GM19397 (cell line): Measurements from ENCODE around the gene CD81.

Experiments
- ATAC-seq: cut with Tn5 transposase; IDR thresholded peaks from one replicate; pipeline ENCODE4 v1.9.1; 2021; ENCODE audit warnings: mild to moderate bottlenecking, moderate library complexity; ENCODE audit not compliant: unreplicated experiment

The CD81 gene

DNA sequence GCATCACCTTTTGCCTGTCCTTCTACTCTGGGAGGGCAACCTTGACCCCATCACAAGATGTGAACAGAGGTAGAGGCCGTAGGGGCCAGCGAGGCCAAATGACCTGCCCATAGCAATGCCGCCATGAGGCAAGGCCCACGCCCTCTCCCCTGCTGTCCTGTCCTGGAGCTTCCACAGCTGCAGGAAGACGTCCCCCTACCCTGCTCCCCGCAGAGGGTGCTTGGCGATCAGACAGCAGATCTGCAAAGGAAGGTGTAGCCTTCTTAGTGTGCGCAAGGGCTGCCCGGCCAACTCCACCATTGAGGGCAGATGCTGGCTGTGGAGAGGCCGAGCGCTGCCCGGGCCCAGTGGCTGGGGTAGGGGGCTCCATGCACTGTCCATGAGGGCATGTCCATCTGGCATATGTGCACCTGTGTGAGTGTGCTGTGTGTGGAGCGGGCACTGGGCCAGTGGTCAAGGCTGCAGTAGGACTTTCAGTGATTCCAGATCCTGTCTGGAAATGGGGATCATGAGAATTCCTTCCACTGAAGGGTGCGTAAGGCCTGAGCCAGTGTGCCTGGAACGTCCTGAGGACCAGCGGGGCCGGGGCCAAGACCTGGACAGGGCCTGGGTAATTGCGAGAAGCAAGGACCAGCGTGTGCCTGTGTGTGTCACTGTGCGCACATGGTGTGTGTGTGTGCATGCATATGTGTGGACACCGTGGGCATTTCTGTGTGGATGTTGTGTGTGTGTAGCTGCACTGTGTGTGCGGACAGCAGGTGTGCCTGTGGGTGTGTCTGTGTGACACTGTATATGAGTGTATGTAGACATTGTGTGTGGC is 56.2 kb downstream of the CD81 start:
- no peak for ATAC-seq

- ATAC-seq = no peak
These were observed 56.9 kb downstream of the CD81 start for GRCh38 chr11:2434008-2434407.

DNA sequence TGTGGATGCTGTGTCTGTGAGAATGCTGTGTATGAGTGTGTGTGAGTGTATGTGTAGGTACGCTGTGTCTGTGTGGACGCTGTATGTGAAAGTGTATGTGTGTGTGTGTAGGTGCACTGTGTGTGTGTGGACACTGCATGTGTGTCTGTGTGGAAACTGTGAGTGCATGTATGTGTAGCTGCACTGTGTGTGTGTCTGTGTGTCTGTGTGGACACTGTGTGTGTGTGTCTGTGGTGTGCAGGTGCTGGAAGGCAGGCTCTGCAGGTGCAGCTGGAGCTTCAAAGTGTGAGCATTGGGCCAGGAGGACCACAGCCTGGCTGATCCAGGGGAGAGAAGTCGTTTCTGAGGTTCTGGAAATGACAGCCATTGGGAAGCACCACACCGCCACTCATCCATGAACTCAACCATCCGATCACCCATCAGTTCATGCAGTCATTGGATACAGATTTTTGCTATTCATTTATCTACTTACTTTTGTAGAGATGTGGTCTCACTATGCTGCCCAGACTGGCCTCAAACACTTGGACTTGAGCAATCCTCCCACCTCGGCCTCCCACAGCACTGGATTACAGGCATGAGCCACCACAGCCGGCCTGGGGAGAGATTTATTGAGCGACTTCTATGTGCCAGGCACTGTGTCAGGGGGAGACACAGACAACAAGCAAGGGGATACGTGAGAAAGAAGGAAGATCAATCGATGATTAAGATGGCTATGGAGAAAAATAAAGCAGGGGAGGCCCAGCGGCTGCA is 57.6 kb downstream of the CD81 start:
- ATAC-seq = no peak

- ATAC-seq = no peak
These were observed 58.3 kb downstream of the CD81 start for GRCh38 chr11:2435288-2436012.

- no peak for ATAC-seq
These were observed 59.0 kb downstream of the CD81 start for GRCh38 chr11:2436013-2436520.

DNA sequence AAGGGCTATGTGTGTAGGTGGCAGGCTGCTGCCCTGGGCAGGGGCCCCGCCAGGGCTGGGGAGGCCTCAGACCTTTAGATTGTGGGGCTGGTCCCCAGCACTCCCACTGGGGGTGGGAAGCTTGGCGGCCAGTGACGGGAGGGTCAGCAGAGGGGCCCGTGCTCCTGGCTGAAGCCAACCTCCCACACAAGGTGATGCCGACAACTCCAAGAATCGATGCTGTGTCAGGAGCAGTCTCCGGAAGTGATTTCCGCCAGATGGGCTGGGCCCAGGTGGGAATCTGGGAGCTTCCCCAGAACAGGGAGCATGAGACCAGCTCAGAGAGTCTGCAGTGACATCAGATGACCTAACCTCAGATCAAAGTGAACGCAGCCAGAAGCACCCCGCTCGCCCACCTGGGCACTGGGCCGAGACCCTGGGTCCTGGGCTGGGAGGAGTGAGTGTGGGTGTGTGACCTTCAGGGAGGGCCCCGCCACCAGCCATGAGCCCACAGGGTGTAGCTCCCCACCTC is 59.5 kb downstream of the CD81 start:
- no peak for ATAC-seq

GRCh38 chr11:2437516-2437915 is 60.4 kb downstream of the CD81 start:
- ATAC-seq = no peak

DNA sequence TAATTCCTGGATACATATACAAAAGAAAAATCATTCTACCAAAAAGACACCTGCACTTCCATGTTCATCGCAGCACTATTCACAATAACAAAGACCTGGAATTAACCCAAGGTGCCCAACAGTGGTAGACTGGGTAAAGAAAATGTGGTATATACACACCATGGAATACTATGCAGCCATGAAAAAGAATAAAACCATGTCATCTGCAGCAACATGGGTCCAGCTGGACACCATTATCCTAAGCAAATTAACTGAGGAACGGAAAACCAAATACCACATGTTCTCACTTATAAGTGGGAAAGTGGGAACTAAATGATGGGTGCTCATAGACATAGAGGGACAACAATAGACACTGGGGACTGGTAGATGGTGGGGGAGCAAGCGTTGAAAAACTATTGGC is 62.7 kb downstream of the CD81 start:
- ATAC-seq = no peak

DNA sequence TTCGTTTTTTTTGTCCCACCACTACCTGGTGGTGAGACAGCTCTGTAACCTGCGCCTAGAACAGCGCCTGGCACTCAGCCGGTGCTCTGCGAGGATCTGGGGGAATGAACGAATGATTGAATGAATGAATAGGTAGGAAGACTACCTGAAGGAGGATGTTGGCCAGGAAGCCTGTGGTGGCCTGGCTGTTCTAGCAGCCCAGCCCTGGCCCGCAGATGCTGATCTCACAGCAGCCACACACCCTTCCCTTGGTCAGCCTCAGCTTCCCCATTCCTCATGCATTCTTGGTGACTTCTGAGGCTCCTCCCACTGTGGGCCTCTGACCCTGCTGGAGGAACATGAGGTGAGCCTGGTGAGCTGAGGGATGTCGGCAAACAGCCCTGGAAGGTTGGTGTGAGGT is 63.5 kb downstream of the CD81 start:
- no peak for ATAC-seq

DNA sequence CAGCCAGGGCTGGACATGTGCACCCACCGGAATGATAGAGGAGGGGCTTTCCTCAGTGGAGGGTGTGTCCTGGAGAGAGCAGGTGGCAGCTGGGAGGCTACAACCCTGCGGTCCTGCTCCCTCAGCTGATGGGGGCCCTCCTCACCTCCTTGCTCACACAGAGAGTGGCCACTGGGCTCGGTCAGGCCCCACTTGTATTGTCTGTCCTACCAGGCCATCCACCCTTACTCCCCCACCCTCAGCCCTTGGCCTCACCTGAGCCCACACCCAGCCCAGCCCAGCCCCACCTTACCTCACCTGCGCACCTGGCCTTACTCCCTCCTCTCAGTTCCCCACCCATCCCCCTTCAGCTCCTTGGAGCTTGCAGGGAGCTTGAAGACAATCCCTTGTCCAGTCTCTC is 64.1 kb downstream of the CD81 start:
- no peak for ATAC-seq

DNA sequence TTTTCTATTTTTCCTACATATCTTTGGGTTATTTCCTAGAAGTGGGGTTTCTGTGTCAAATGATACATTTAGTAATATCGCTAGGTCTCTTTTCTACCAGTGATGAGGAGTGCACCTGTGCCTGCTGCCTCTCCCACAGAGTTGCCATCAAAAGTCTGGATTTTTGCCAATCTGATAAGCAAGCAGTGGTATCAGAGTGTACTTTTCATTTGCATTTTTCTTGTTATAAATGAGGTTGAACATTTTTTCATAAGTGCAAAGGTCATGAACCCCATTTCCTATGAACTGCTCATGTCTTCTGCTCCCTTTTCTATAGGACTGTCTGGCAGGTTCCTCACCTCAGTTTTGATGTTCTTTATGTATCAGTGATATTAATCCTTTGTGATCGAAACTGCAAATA is 65.5 kb downstream of the CD81 start:
- ATAC-seq = no peak

GRCh38 chr11:2443406-2443805 is 66.3 kb downstream of the CD81 start:
- ATAC-seq = no peak

DNA sequence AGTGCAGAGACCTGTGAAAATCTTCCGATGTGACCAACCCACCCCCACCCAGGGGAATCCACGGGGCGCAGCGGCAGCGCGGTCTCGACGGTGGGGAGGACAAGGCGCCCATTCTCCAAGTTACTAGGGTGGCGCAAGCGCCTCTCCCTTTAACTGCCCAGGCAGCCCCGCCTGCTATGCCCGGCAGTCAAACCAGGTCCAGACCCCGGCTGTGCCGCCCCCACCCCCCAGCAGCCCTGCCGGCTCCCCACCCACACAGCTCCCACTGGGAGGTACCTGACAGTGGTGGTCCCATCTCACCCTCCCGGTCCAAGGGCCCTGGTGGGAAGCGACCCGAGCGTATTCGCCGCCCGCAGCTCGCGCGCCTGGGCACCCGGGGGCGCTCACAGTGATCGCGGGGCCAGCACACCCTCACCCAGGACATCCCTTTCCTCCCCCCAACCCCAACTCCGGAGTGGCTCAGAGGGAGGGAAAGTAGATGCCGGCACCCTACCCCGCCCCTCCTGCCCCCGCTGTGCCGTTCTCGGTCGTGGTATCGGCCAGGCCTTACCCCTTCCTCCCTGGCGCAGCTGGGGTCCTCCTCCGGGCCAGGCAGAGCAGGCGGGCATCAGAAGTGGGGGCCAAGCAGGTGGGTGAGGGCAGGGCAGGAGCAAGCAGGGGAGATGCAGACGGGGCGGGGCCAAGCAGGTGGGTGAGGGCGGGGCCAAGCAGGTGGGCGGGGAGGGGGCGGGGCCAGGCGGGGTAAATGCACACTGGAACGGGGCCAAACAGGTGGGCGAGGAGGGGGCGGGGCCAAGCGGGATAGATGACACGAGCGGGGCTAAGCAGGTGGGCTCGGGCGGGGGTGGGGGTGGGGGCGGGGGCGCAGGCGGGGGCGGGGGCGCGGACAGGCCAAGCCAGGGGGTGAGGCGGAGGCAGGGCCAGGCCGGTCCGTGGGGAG is 67.0 kb downstream of the CD81 start, which contains the start of gene TRPM5:
TSS of gene TRPM5 (minus strand) at position 634 of the 940 bp plus-strand sequence. CDS start 21,478 bp downstream, outside the sequence.
- ATAC-seq = no peak

GRCh38 chr11:2444821-2445745 is 68.0 kb downstream of the CD81 start, which contains the start of gene KCNQ1:
Gene KCNQ1, plus strand, starts transcription at chr11:2445008. Its CDS starts 91 bp downstream, at chr11:2445099.
- no peak for ATAC-seq

GRCh38 chr11:2445746-2446551 is 68.8 kb downstream of the CD81 start:
- no peak for ATAC-seq

DNA sequence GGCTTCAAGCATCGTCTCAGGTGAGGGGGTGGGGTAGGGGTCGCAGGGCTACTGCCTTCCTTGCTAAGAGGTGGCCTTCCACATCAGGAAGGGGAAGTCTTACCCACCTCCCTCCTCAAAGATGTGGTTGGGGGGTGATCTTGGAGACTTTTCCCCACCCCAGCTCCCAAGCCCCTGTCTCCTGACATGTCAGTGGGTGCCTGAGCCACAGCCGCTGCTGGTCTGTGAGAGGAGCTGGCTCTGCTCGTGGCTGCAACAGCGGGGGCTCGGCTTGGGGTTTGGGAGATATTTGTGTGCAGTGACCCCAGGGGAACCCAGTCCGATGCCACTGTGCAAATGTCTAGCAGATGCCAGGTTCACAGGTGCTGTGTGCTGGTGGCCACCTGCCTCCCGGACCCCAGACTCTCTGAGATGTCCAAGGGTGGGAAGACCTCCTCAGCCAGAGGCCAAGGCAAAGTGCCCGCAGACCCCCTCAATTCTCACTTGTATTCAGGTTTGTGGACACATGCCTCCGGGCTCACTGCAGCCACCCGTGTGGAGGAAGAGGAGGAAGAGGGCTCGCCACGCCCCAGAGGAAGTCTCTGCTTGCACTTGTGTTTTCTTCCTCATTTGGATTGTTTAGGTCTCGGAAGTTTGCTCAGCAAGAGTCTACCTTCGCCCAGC is 69.6 kb downstream of the CD81 start:
- no peak for ATAC-seq
